T follicular helper cell (primary cell): ENCODE data around the gene MEAF6.

ENCODE experiments used
- DNase-seq: peaks from one replicate; pipeline ENCODE4 v3.0.0-alpha.2; 2020; ENCODE audit warnings: low read depth

MEAF6 gene

GRCh38 chr1:37485902-37486679, 28.5 kb downstream of the MEAF6 start:
- no peak for DNase-seq

- DNase-seq = no peak
Observed at GRCh38 chr1:37484325-37485051, 30.1 kb downstream of the MEAF6 start.

GRCh38 chr1:37483785-37484184, 30.8 kb downstream of the MEAF6 start:
- no peak for DNase-seq

GRCh38 chr1:37482796-37483744, 31.5 kb downstream of the MEAF6 start:
- no peak for DNase-seq

GRCh38 chr1:37482004-37482785, 32.4 kb downstream of the MEAF6 start:
- no peak for DNase-seq

- DNase-seq = no peak
Observed at GRCh38 chr1:37481289-37482003, 33.1 kb downstream of the MEAF6 start.

- DNase-seq = no peak
Observed at GRCh38 chr1:37480581-37481288, 33.8 kb downstream of the MEAF6 start.

- no peak for DNase-seq
Observed at GRCh38 chr1:37480125-37480466, 34.5 kb downstream of the MEAF6 start.

GRCh38 chr1:37479255-37480124, 35.1 kb downstream of the MEAF6 start:
- peak; percentile 78 for DNase-seq

- no peak for DNase-seq
Observed at GRCh38 chr1:37478890-37479254, 35.7 kb downstream of the MEAF6 start.

- DNase-seq = peak; percentile 51
Observed at GRCh38 chr1:37478451-37478881, 36.1 kb downstream of the MEAF6 start.

- DNase-seq = no peak
Observed at GRCh38 chr1:37477946-37478345, 36.6 kb downstream of the MEAF6 start.

- peak; percentile 83 for DNase-seq
Observed at GRCh38 chr1:37477198-37477931, 37.2 kb downstream of the MEAF6 start.

GRCh38 chr1:37476460-37477197, 37.9 kb downstream of the MEAF6 start:
- no peak for DNase-seq

GRCh38 chr1:37476087-37476452, 38.5 kb downstream of the MEAF6 start:
- DNase-seq = no peak

- no peak for DNase-seq
Observed at GRCh38 chr1:37475380-37476086, 39.0 kb downstream of the MEAF6 start.

- DNase-seq = no peak
Observed at GRCh38 chr1:37474697-37475379, 39.7 kb downstream of the MEAF6 start.
